AG10803 (cell line): ENCODE results near the gene MMUT.
"Not testable (repeated sequence)": the region's sequence is repeated elsewhere in the genome, so short reads cannot be mapped to it uniquely, and the experiment has no call there.

ENCODE experiments used
- DNase-seq: peaks from one replicate; pipeline ENCODE4 v3.0.0; 2010; ENCODE audit warnings: low read depth
- H3K4me3 ChIP-seq: 2 replicates; pipeline ENCODE4 v1.5.1; 2011; ENCODE audit warnings: mild to moderate bottlenecking, low read length, control low read depth
- CTCF ChIP-seq: conservative IDR thresholded peaks from 2 replicates; pipeline ENCODE4 v1.5.1; 2011; ENCODE audit warnings: mild to moderate bottlenecking, low read length, control low read depth, inconsistent platforms

MMUT gene

GRCh38 chr6:49490633-49491032 is 27.6 kb upstream of the MMUT start:
- no peak for DNase-seq
- H3K4me3 ChIP-seq, result no peak overlapping the region
- no peak for TF ChIP-seq CTCF

- DNase-seq, H3K4me3 ChIP-seq: not testable (repeated sequence)
These were observed 20.3 kb upstream of the MMUT start for GRCh38 chr6:49483380-49483779.

- not testable (repeated sequence) for H3K4me3 ChIP-seq, DNase-seq
These were observed 18.8 kb upstream of the MMUT start for GRCh38 chr6:49481846-49482245.

- no peak for DNase-seq
- TF ChIP-seq CTCF, result no peak
- no peak overlapping the region for H3K4me3 ChIP-seq
These were observed 16.4 kb upstream of the MMUT start for GRCh38 chr6:49479308-49479970.

GRCh38 chr6:49476564-49476963 is 13.5 kb upstream of the MMUT start:
- DNase-seq, H3K4me3 ChIP-seq: not testable (repeated sequence)

GRCh38 chr6:49468042-49468441 is 5.0 kb upstream of the MMUT start:
- H3K4me3 ChIP-seq, result no peak overlapping the region
- TF ChIP-seq CTCF, result no peak
- no peak for DNase-seq

- H3K4me3 ChIP-seq, result no peak overlapping the region
- TF ChIP-seq CTCF, result no peak
- no peak for DNase-seq
These were observed 1.6 kb upstream of the MMUT start for GRCh38 chr6:49464691-49465090.

GRCh38 chr6:49463612-49463967 is 537 bp upstream of the MMUT start:
- H3K4me3 ChIP-seq, result peak overlapping the region; percentile 96
- no peak for DNase-seq
- no peak for TF ChIP-seq CTCF

- peak overlapping the region; percentile 96 for H3K4me3 ChIP-seq
- no peak for DNase-seq
- no peak for TF ChIP-seq CTCF
These were observed 490 bp downstream of the MMUT start for GRCh38 chr6:49462599-49462926.
